Lower lobe of right lung (tissue), 2 donors: ENCODE data around the gene GDPD3. TPM values are rescaled to one million over a fixed set of nuclear protein-coding genes. Genes with fewer than 3 reads are reported as not detected.

Experiments
- ATAC-seq, 2 donors: fragments of 200-7000 bp; cut with Tn5 transposase; one replicate each; pipeline ENCODE4 v1.9.1; 2020 to 2022; ENCODE audit warnings: mild to moderate bottlenecking in 2 of 2, moderate library complexity in 2 of 2
- DNase-seq: peaks from one replicate; pipeline ENCODE4 v3.0.0-alpha.2; 2020
- H3K27ac ChIP-seq: fragments of 200-600 bp; one replicate; pipeline ENCODE4 v1.8.0; 2022
- H3K27me3 ChIP-seq: fragments of 200-600 bp; one replicate; pipeline ENCODE4 v1.8.0; 2022; ENCODE audit warnings: low read depth
- H3K36me3 ChIP-seq: fragments of 200-600 bp; one replicate; pipeline ENCODE4 v1.8.0; 2022; ENCODE audit warnings: mild to moderate bottlenecking
- H3K4me1 ChIP-seq: fragments of 200-600 bp; one replicate; pipeline ENCODE4 v1.8.0; 2022
- H3K4me3 ChIP-seq: fragments of 200-600 bp; one replicate; pipeline ENCODE4 v1.8.0; 2022; ENCODE audit warnings: mild to moderate bottlenecking
- H3K9me3 ChIP-seq: fragments of 200-600 bp; one replicate; pipeline ENCODE4 v1.8.0; 2022
- intact Hi-C: fragments of 100-400 bp; cut with DNase I; formaldehyde crosslinking; loops from one replicate; pipeline ENCODE4 v1.11.0; 2022
- total RNA-seq: library from RNA; stranded (reverse); fragmentation: NEBNext Ultra II Directional; extraction: Animal tissue kit (Norgen Biotek cat#: 25700); gene quantifications from one replicate; pipeline ENCODE4 v1.2.1, GENCODE V29; 2021
- TF ChIP-seq, protein P1 (sequence below): fragments of 200-600 bp; IDR thresholded peaks from one replicate; pipeline ENCODE4 v1.8.0; 2022; ENCODE audit warnings: antibody characterized with exemption, mild to moderate bottlenecking
- donor health status: DM: no; HTN: yes; CAD: no; lungs with severe emphysema.

GDPD3 gene
- total RNA-seq, 1 donor from 2014 or later: 14.4 TPM

DNA sequence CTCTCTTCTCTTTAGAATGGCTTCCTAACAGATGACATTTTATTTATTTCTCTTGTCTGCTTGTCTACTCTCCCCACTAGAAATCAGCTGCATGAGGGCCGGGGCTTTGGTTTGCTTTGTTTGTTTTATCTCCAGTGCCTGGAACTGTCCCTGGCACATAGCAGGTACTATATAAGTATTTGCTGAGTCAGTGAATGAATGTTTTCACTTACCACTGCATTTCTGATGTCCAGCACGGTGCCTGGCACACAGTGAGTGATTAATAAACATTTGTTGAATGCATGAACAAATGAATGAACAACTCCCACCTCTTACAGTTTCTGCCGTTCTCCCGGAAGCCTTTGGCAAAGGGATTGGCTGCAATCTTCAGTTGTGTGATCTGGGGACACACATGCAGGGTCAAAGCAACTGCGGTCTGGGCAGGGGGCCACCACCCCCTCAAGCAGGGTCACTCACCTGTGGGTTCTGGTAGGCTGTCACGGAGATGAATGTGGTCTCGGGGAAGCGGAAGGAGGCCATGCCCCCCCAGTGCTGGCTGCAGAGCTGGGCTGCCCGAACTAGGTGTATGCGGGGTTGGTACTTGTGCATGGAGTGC is 25.0 kb downstream of the GDPD3 start:
- Histone ChIP-seq H3K9me3 (no peaks in the 10 kb centered on the region), H3K27me3 (no peaks in the 10 kb centered on the region), H3K4me3 (no peak overlapping the region), H3K27ac (no peak overlapping the region), H3K36me3 (peaks cover 32% of the 10 kb centered on the region), H3K4me1 (peaks cover 32% of the 10 kb centered on the region)
- intact Hi-C loops: no loop called here
- DNase-seq (no peak), ATAC-seq (no peak)
- TF ChIP-seq, protein P1, sequence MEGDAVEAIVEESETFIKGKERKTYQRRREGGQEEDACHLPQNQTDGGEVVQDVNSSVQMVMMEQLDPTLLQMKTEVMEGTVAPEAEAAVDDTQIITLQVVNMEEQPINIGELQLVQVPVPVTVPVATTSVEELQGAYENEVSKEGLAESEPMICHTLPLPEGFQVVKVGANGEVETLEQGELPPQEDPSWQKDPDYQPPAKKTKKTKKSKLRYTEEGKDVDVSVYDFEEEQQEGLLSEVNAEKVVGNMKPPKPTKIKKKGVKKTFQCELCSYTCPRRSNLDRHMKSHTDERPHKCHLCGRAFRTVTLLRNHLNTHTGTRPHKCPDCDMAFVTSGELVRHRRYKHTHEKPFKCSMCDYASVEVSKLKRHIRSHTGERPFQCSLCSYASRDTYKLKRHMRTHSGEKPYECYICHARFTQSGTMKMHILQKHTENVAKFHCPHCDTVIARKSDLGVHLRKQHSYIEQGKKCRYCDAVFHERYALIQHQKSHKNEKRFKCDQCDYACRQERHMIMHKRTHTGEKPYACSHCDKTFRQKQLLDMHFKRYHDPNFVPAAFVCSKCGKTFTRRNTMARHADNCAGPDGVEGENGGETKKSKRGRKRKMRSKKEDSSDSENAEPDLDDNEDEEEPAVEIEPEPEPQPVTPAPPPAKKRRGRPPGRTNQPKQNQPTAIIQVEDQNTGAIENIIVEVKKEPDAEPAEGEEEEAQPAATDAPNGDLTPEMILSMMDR: no peak

DNA sequence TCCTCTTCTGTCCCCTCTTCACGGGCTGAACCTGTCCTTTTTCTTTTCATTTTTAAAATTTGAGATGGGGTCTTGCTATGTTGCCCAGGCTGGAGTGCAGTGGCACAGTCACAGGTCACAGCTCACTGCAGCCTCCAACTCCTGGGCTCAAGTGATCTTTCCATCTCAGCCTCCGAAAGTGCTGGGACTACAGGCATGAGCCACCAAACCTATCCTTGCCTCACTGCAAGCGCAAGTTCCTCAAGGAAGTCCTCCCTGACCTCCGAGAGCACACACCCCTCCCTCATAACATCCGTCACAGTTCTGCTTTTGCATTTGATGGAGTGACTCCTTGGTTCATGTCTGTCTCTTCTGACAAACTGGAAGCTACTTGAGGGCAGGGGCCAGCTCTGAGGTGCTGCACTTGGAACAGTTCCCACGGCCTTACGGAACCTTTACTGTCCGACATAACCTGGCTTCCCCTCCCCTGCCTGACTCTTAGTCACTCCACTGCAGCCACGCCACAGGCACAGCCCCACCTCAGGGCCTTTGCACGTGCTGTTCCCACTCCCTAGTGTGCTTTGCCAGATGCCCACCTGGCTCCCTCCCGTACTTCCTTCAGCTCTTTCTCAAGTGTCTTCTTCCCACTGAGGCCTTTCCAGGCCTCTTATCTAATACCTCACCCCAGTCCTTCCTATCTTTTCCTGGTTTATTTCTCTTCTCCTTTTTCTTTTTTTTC is 26.0 kb downstream of the GDPD3 start:
- intact Hi-C loops: no loop called here
- TF ChIP-seq, protein P1: no peak
- DNase-seq (peak; percentile 60), ATAC-seq (no peak)
- peaks cover 40% of the 10 kb centered on the region for H3K36me3 ChIP-seq
- H3K4me3 ChIP-seq: no peak overlapping the region
- no peaks in the 10 kb centered on the region for H3K27me3 ChIP-seq
- H3K9me3 ChIP-seq: no peaks in the 10 kb centered on the region
- peaks cover 22% of the 10 kb centered on the region for H3K4me1 ChIP-seq
- peak overlapping the region; percentile 24 for H3K27ac ChIP-seq

DNA sequence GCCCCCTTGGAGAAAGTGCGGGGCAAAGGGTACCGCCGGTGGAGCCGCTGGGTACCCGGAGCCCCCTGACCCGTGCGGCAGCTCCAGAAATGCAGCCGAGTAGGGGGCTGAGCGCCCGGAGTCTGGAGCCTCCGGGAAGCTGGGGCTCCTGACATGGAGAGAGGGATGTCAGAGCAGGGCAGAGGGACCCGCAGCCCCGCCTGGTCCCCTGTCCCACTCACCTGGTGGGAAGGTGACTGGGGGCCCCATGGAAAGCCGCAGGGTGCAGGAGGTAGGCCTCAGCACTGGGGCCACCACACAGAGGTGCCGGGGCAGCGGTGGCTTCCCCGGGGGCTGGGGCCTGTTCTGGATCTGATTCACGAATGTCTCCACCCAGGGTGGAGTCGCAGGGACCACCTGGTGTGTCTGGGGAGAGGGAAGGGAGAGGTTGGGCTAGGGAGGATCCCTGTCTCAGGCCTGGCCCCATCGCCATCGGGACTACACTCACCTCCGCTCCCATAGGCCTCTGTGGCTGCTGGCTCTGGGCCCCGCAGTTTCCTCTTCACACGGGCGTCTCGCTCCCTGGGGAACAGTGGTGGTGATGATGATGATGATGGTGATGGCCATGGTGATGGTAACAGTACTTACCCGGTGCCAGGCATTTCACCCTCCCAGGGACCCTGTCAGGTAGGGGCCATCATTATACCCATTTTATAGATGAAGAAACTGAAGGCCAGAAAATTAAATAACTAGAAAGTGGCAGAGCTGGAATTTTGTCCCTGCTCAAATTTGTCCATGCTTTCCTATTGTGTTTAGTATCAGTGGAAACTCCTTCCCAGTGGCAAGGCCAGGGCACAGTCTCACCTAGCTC is 26.8 kb downstream of the GDPD3 start:
- intact Hi-C loops: no loop called here
- Histone ChIP-seq H3K27me3 (no peaks in the 10 kb centered on the region), H3K9me3 (no peaks in the 10 kb centered on the region), H3K4me1 (peaks cover 17% of the 10 kb centered on the region), H3K36me3 (peaks cover 48% of the 10 kb centered on the region), H3K4me3 (no peak overlapping the region), H3K27ac (peak overlapping the region; percentile 24)
- no peak for ATAC-seq
- no peak for DNase-seq
- TF ChIP-seq, protein P1: no peak

DNA sequence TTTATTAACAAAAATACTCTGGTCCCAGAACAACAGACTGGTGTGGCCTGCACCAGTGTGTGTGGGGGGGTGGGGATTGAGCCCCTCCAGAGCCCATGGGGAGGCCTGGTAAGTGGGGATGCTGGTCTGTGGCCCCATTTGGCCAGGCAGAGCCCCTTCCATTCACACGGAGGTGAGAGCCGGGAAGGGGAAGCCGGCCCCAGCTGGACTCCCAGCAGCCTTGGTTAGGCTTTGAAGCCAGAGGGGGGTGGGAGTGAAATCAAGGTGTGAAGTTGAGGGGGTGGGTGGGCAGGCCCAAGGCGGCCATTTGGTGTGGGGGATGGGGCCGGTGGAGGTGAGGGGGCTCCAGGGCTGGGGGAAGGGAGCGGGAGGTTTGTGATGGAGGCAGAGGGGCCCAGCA is 27.5 kb downstream of the GDPD3 start:
- H3K4me1 ChIP-seq: peaks cover 10% of the 10 kb centered on the region
- no peak overlapping the region for H3K27ac ChIP-seq
- H3K9me3 ChIP-seq: no peaks in the 10 kb centered on the region
- no peak overlapping the region for H3K4me3 ChIP-seq
- intact Hi-C loops: no loop called here
- no peak for ATAC-seq
- DNase-seq: no peak
- TF ChIP-seq, protein P1: no peak
- H3K27me3 ChIP-seq: no peaks in the 10 kb centered on the region
- H3K36me3 ChIP-seq: peaks cover 55% of the 10 kb centered on the region

DNA sequence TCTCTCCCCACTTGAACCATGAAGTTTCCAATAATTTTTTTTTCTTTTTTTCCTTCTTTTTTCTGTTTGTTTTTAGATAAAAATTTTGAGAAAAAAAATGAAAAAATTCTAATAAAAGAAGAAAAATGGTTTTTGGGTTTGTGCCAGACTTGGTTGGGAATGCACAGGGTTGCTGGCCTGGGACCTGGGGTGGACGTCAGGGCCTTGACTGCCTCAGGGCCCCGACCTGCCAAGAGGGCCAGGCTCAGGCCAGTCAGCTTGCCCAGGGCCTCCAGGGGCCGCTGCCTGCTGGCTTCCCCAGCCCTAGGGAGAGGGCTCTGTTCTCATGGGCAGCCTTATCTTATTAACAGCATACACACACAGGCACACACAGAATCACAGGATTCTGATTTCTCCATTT is 28.1 kb downstream of the GDPD3 start:
- intact Hi-C loops: no loop called here
- DNase-seq (no peak), ATAC-seq (no peak)
- TF ChIP-seq, protein P1: no peak
- H3K36me3 ChIP-seq: peaks cover 61% of the 10 kb centered on the region
- H3K4me3 ChIP-seq: no peak overlapping the region
- H3K27ac ChIP-seq: no peak overlapping the region
- peaks cover 5% of the 10 kb centered on the region for H3K4me1 ChIP-seq
- H3K9me3 ChIP-seq: no peaks in the 10 kb centered on the region
- no peaks in the 10 kb centered on the region for H3K27me3 ChIP-seq
